GM18498 (cell line): Measurements from ENCODE around the gene PIP4K2A.
"Not testable (repeated sequence)": the region's sequence is repeated elsewhere in the genome, so short reads cannot be mapped to it uniquely, and the experiment has no call there.

Source experiments
- ATAC-seq: cut with Tn5 transposase; IDR thresholded peaks from one replicate; pipeline ENCODE4 v1.9.1; 2021; ENCODE audit warnings: mild to moderate bottlenecking, moderate library complexity; ENCODE audit not compliant: unreplicated experiment

The PIP4K2A gene

GRCh38 chr10:22697101-22697500, 17.3 kb downstream of the PIP4K2A start:
- no peak for ATAC-seq

DNA sequence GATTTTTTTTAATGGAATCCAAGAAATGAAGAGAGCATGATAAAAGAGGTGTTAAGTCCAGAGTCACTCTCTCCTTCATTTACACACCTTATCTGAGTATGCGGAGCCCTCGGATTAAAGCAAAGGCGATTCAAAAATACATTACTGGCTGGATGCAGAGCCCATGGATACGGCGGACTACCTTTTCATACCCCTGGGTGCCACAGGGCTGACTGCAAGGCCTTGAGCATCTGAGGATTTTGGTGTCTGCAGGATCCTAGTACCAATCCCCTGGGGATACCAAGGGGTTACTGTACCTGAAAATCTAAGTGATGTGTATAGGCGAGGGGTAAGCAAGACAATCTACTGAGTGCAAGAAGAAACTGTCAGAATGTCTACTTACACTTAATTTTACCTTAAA, 20.5 kb downstream of the PIP4K2A start:
- no peak for ATAC-seq

DNA sequence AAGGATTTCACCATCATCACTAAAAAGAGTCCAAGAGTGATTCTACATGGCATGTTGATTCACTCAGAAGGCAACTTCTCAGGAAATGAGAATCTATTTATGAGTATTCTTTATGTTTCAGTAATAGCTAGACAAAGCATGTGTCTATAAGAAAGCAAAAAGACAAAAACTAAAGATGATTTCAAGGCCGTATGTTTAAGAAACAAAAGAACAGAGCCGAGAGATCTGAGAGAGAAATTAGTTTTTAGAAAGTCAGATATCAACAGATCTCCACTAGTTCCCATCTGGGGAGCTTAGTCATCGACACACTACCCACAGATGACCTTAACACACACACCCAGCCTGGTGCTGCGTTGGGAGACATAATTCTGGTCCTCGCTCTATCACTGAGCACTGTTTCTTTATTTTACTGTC, 21.0 kb downstream of the PIP4K2A start:
- peak; percentile 57 for ATAC-seq

GRCh38 chr10:22692119-22692518, 22.3 kb downstream of the PIP4K2A start:
- ATAC-seq: not testable (repeated sequence)

DNA sequence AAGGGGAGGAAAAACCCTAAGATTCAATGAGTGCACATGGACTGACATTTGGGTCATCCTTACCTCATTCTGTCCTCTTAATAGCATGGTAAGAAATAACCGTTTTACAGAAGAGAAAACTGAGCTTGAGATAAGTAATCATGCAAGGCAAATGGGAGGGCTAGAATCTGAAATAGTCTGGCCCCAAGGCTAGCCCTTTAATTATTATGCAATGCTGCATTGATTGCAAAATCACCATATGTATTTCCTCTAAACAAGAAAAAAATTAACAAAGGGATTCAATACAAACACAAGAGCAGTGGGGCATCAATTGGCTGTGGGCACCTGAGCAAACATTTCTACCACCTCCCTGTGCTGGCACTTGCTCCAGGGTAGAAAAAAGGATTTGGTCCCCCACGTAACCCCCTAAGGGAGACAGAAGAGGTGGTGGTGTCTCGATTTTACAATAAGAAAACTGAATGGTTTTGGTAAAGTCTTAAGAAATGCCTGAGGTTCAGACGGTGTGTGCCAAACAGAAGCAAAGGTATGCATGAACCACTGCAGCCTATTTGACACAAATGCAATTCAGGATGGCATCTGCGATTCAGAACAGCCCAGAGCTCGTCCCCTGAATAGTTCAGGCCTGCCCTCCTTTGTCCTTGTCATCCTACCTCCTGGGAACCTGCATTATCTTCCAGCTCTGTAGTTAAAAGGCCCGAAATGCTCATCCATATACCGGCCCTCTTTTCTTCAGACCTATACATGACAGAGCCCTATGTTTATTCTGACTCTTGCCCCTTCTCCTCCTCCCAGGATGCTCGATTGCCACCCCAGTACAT, 23.6 kb downstream of the PIP4K2A start:
- ATAC-seq: no peak

DNA sequence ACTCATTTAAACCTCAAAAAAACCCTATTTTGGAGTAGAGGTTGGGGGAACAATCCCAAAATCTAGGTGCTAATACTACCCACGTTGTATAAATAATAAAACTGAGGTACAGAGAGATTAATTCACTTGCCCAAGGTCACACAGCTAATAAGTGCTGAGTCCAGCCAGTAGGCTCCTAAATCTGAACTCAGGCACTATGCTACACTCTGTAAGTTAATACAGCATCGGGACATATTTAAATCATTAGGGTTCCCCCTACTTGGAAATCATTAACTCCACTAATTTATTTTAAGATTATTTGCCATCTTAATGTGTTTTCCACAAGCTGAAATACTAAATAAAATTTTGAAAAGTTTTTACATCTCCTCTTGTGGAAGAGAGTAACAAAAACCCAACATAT, 24.2 kb downstream of the PIP4K2A start:
- no peak for ATAC-seq

DNA sequence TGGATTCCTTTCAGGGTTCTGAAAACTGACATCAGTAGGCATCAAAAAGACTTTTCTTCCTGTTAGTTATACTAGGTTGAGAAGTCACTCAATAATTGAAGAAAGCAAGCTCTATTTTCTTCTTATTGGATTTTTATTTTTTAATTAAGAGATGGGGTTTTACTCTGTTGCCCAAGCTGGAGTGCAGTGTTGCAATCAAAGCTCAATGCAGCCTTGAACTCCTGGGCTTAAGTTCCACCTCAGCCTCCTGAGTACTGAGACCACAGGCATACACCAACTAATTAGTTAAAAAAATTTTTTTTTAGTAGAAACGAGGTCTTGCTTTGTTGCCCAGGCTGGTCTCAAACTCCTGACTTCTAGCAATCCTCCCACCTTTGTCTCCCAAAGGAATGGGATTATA, 28.0 kb downstream of the PIP4K2A start:
- no peak for ATAC-seq

- no peak for ATAC-seq
These were observed 28.5 kb downstream of the PIP4K2A start for GRCh38 chr10:22685926-22686325.

GRCh38 chr10:22684699-22685098, 29.7 kb downstream of the PIP4K2A start:
- ATAC-seq: no peak

- peak; percentile 64 for ATAC-seq
These were observed 31.3 kb downstream of the PIP4K2A start for GRCh38 chr10:22683140-22683389.

- peak; percentile 40 for ATAC-seq
These were observed 31.9 kb downstream of the PIP4K2A start for GRCh38 chr10:22682237-22683139.

GRCh38 chr10:22681783-22682183, 32.6 kb downstream of the PIP4K2A start:
- peak; percentile 22 for ATAC-seq

DNA sequence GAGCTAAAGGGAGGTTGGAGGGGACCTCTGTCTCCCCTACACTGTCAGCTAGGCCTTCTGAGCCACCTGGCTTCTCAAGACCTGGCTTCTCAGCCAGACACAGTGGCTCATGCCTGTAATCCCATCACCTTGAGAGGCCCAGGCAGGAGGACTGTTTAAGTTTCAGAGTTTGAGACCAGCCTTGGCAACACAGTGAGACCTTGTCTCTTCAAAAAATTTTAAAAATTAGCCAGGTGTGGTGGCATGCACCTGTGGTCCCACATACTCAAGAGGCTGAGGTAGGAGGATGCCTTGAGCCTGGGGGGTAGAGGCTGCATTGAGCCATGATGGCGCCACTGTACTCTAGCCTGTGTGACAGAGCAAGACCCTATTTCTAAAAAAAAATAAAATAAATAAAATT, 33.1 kb downstream of the PIP4K2A start:
- ATAC-seq: no peak

GRCh38 chr10:22679608-22680007, 34.8 kb downstream of the PIP4K2A start:
- no peak for ATAC-seq

DNA sequence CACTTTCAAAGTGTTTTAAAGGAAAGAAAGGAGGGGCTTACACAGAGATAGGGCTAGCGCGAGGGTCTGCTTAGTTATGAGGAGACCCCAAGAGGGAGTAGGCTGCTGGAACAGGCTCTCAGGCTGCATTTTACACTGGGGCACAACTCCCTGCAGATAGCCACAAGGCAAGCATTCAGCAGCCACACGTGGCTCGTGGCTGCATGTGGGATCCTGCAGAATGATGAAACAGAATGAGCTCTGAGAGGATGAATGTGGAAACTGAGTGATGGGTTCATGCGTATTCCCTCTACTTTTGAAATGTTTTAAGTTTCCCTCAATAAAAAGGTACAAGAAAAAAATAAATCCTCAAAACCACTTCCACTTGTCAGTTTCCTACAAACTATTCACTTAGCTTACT, 37.0 kb downstream of the PIP4K2A start:
- no peak for ATAC-seq

- no peak for ATAC-seq
These were observed 37.9 kb downstream of the PIP4K2A start for GRCh38 chr10:22676435-22676834.

DNA sequence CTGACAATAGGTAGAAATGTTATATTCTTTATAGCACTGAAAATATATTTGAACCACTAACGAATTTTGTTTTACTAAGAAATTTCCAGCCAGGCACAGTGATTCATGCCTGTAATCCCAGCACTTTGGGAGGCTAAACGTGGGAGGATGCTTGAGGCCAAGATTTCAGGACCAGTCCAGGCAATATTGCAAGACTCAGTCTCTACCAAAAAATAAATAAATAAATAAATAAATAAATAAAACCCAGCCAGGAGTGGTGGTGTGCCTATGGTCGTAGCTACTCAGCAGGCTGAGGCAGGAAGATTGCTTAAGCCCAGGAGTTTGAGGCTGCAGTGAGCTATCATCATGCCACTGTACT, 39.8 kb downstream of the PIP4K2A start:
- ATAC-seq: no peak

GRCh38 chr10:22673785-22674572, 40.4 kb downstream of the PIP4K2A start:
- ATAC-seq: no peak

DNA sequence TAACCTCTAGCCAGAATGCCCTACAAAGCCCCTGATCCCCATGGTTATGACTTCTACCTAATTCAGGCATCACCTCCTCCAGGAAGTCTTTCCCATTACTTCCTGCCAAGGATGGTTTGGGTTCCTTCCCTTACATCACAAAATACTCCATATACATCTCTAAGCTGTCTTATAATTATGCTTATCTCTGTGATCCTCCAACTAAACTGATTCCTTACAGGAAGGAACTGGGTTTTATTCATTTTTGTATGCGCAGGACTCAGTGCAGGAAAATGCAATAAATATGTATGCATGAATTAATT, 41.3 kb downstream of the PIP4K2A start:
- ATAC-seq: no peak

DNA sequence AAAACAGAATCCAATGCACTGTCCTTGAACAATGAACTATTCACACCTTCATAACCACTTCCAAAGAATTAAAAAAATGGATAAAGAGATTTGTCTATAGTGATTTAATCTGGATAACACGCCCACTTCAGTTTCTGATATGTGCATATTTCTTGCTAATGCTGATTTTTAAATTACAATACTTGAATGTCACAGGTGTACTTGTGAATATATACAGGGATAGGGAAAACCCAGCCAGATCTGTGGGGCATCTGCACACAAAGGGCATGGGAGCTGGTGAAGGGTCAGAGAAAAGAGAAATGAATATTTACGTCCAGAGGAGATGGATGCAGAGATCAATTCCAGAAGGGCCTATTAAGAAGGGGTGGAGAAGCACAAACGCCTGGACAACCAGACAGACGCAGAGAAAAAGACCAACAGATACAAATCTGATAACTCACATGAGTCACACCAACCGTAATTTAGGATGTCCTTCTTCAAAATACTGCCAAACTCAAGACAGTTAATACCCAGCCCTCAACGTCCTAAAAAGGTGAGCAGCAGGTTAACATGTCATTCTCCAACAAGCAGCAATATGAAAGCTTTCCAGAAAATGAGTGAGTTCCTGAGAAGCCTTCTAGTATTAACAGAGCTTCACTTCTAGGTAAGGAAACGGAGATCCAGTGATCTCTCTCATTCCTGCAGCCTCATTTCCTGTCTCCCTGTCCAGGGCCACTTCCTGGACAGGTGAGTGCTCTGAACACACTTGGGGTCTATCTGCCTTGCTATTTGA, 41.9 kb downstream of the PIP4K2A start:
- no peak for ATAC-seq

- no peak for ATAC-seq
These were observed 43.6 kb downstream of the PIP4K2A start for GRCh38 chr10:22670788-22671187.
